Fibroblast of lung (primary cell): ENCODE results near the gene TTLL10. TPM values are rescaled to one million over a fixed set of nuclear protein-coding genes. Genes with fewer than 3 reads are reported as not detected.

Experiments used
- DNase-seq, 2 donors: peaks; one replicate each; pipeline versions ENCODE4 v3.0.0 to v3.0.0-alpha.2; 2010; ENCODE audit warnings: low read depth in 2 of 2
- H2AFZ ChIP-seq: 2 replicates; pipeline ENCODE4 v1.5.1; 2012; ENCODE audit warnings: low read length, control low read depth, inconsistent platforms
- H3K27ac ChIP-seq: 2 replicates; pipeline ENCODE4 v1.5.1; 2011; ENCODE audit warnings: low read length, control low read depth; ENCODE audit not compliant: insufficient read depth
- H3K27me3 ChIP-seq: 2 replicates; pipeline ENCODE4 v1.5.1; 2011; ENCODE audit warnings: mild to moderate bottlenecking, low read length; ENCODE audit not compliant: control insufficient read depth, insufficient read depth
- H3K36me3 ChIP-seq: 2 replicates; pipeline ENCODE4 v1.5.1; 2011; ENCODE audit warnings: low read length; ENCODE audit not compliant: control insufficient read depth, insufficient read depth
- H3K4me1 ChIP-seq: 2 replicates; pipeline ENCODE4 v1.5.1; 2011; ENCODE audit warnings: low read length; ENCODE audit not compliant: control insufficient read depth, insufficient read depth; ENCODE audit errors: extremely low read depth
- H3K4me2 ChIP-seq: 2 replicates; pipeline ENCODE4 v1.5.1; 2011; ENCODE audit warnings: low read length, control low read depth; ENCODE audit not compliant: insufficient read depth; ENCODE audit errors: extremely low read depth
- H3K4me3 ChIP-seq, 4 experiments: fragments of 200-600 bp in 1 of 4; sonication (generic) in 1 of 4; replicated peaks in 1 of 4; 2 replicates each; pipeline ENCODE4 v1.5.1; 2011 to 2016; ENCODE audit warnings: low read length in 4 of 4, low read depth in 3 of 4, mild to moderate bottlenecking in 3 of 4, control low read depth in 2 of 4, inconsistent platforms in 1 of 4, mixed read lengths in 1 of 4; ENCODE audit not compliant: insufficient read depth in 1 of 4; ENCODE audit errors: control extremely low read depth in 1 of 4
- H3K79me2 ChIP-seq: 2 replicates; pipeline ENCODE4 v1.5.1; 2012; ENCODE audit warnings: mild to moderate bottlenecking, low read length, inconsistent platforms; ENCODE audit not compliant: control insufficient read depth, insufficient read depth
- H3K9ac ChIP-seq: 2 replicates; pipeline ENCODE4 v1.5.1; 2011; ENCODE audit warnings: mild to moderate bottlenecking, low read length, control low read depth; ENCODE audit not compliant: insufficient read depth
- H3K9me3 ChIP-seq: 2 replicates; pipeline ENCODE4 v1.5.1; 2012; ENCODE audit warnings: low read depth, low read length; ENCODE audit not compliant: control insufficient read depth, insufficient read depth
- H4K20me1 ChIP-seq: 2 replicates; pipeline ENCODE4 v1.5.1; 2011; ENCODE audit warnings: low read length; ENCODE audit not compliant: control insufficient read depth, insufficient read depth; ENCODE audit errors: extremely low read depth
- CTCF ChIP-seq, 2 donors: IDR thresholded peaks in 1 of 2; conservative IDR thresholded peaks in 1 of 2; 1 replicate in 1 of 2; 2 replicates in 1 of 2; pipeline ENCODE4 v1.5.1; 2011 to 2012; ENCODE audit warnings: low read length in 2 of 2, control low read depth in 1 of 2, inconsistent platforms in 1 of 2, low read depth in 1 of 2, mild to moderate bottlenecking in 1 of 2
- EZH2 ChIP-seq: IDR thresholded peaks from 2 replicates; pipeline ENCODE4 v1.5.1; 2012; ENCODE audit warnings: low read length, control low read depth, mild to moderate bottlenecking; ENCODE audit errors: missing control alignments
- polyA plus RNA-seq, 2 donors: library from polyadenylated mRNA; depleted of rRNA in 1 of 2; stranded (reverse) in 1 of 2; unstranded in 1 of 2; fragments of >200 nt; gene quantifications; 2 replicates each; pipeline ENCODE4 v1.2.1, GENCODE V29; 2011 to 2012; ENCODE audit warnings: missing spikeins in 1 of 2
- total RNA-seq: library from RNA; depleted of rRNA; stranded (reverse); fragments of >200 nt; gene quantifications from 2 replicates; pipeline ENCODE4 v1.2.1, GENCODE V29; 2014

TTLL10 gene
- total and polyA plus RNA-seq, 2 donors (not counting 1 experiment from before 2014, with no cell fraction given) = not detected

GRCh38 chr1:1179346-1179982 is 5.8 kb downstream of the TTLL10 start:
- H3K9me3 ChIP-seq = no peaks in the 10 kb centered on the region
- H3K79me2 ChIP-seq = no peaks in the 10 kb centered on the region
- H3K36me3 ChIP-seq = no peaks in the 10 kb centered on the region
- no peak overlapping the region for H3K9ac ChIP-seq
- no peak overlapping the region for H3K27ac ChIP-seq
- peaks cover 11% of the 10 kb centered on the region for H3K27me3 ChIP-seq
- no peak overlapping the region for H3K4me2 ChIP-seq
- TF ChIP-seq EZH2 = no peak
- TF ChIP-seq CTCF (conservative IDR thresholded peaks at IDR 0.05 in 1 of 2, IDR thresholded peaks at IDR 0.05 in 1 of 2; ENCODE audit: low read depth in 1 of 2, low read length in 2 of 2) = no peak
- no peak overlapping the region for H2AFZ ChIP-seq
- no peak overlapping the region for H3K4me3 ChIP-seq
- no peaks in the 10 kb centered on the region for H4K20me1 ChIP-seq
- no peak for DNase-seq
- H3K4me1 ChIP-seq = no peaks in the 10 kb centered on the region

- Histone ChIP-seq H3K9ac (no peak overlapping the region), H3K79me2 (no peaks in the 10 kb centered on the region), H3K9me3 (no peaks in the 10 kb centered on the region), H3K27me3 (peaks cover 11% of the 10 kb centered on the region), H3K4me2 (no peak overlapping the region), H3K4me3 (no peak overlapping the region), H3K36me3 (no peaks in the 10 kb centered on the region), H4K20me1 (no peaks in the 10 kb centered on the region), H3K4me1 (no peaks in the 10 kb centered on the region), H3K27ac (no peak overlapping the region), H2AFZ (no peak overlapping the region)
- TF ChIP-seq CTCF (conservative IDR thresholded peaks at IDR 0.05 in 1 of 2, IDR thresholded peaks at IDR 0.05 in 1 of 2; ENCODE audit: low read depth in 1 of 2, low read length in 2 of 2) (no peak), EZH2 (no peak)
- no peak for DNase-seq
Observed at GRCh38 chr1:1179983-1180861, 6.5 kb downstream of the TTLL10 start.

- Histone ChIP-seq H3K4me1 (no peaks in the 10 kb centered on the region), H3K27ac (no peak overlapping the region), H3K36me3 (no peaks in the 10 kb centered on the region), H4K20me1 (no peaks in the 10 kb centered on the region), H2AFZ (no peak overlapping the region), H3K4me2 (no peak overlapping the region), H3K27me3 (peaks cover 8% of the 10 kb centered on the region), H3K9ac (no peak overlapping the region), H3K9me3 (no peaks in the 10 kb centered on the region), H3K79me2 (no peaks in the 10 kb centered on the region), H3K4me3 (no peak overlapping the region)
- DNase-seq = no peak
- TF ChIP-seq CTCF (conservative IDR thresholded peaks at IDR 0.05 in 1 of 2, IDR thresholded peaks at IDR 0.05 in 1 of 2; ENCODE audit: low read depth in 1 of 2, low read length in 2 of 2) (no peak), EZH2 (no peak)
Observed at GRCh38 chr1:1181129-1181937, 7.7 kb downstream of the TTLL10 start.
